ENCODE data around the gene SH2D1A. TPM values are rescaled to one million over a fixed set of nuclear protein-coding genes. Genes with fewer than 3 reads are reported as not detected.

SH2D1A gene
- total and polyA plus RNA-seq, 2 of the 13 experiments (the other 11 are each of a cell fraction or from before 2014, with no cell fraction given): not detected

- FAIRE-seq: no peak
- ChIA-PET POLR2A (no interaction called here), CTCF (ENCODE audit: low intra/inter-chr PET ratio, low total read pairs) (no interaction called here)
- no peak for DNase-seq (ENCODE audit: low spot score)
- H3K79me2 ChIP-seq (ENCODE audit: insufficient read depth, low read length): no peaks in the 10 kb centered on the region
- H2AFZ ChIP-seq (ENCODE audit: low read length): no peak overlapping the region
- 7% methylated on average over 3 of the region's 3 CpGs for WGBS (ENCODE audit: low lambda C conversion rate)
- H3K9me3 ChIP-seq (ENCODE audit: low read length): no peaks in the 10 kb centered on the region
- ATAC-seq: no peak
- H3K4me3 ChIP-seq (replicated peaks in 1 of 3; ENCODE audit: insufficient read depth in 1 of 3, low read depth in 2 of 3, low read length in 3 of 3): no peak overlapping the region
- H3K27me3 ChIP-seq (ENCODE audit: control insufficient read depth in 1 of 2, insufficient read depth in 2 of 2, low read length in 2 of 2): no peaks in the 10 kb centered on the region
- no TSS peak for BruUV-seq (replicated peaks)
- no peak for TF ChIP-seq ZNF704 (CRISPR knock-in tag; IDR thresholded peaks at IDR 0.05; ENCODE audit: borderline replicate concordance)
- TF ChIP-seq RFX5 (IDR thresholded peaks at IDR 0.05; ENCODE audit: low read depth, low read length): no peak
- no peak for TF ChIP-seq PHF5A (CRISPR knock-in tag; IDR thresholded peaks at IDR 0.05; ENCODE audit: low read depth, unreplicated experiment)
- TF ChIP-seq ZBED4 (CRISPR knock-in tag; IDR thresholded peaks at IDR 0.05; ENCODE audit: borderline replicate concordance): no peak
- no peak for TF ChIP-seq CREB3 (CRISPR knock-in tag; IDR thresholded peaks at IDR 0.05)
- no peak for TF ChIP-seq GMEB2 (CRISPR knock-in tag; IDR thresholded peaks at IDR 0.05; ENCODE audit: low read depth)
- no peak for TF ChIP-seq MEIS2 (CRISPR knock-in tag; IDR thresholded peaks at IDR 0.05)
- TF ChIP-seq ADNP (CRISPR knock-in tag; IDR thresholded peaks at IDR 0.05): no peak
- no peaks in the 10 kb centered on the region for H3K4me1 ChIP-seq (ENCODE audit: insufficient read depth, low read length)
- no peak overlapping the region for H3K4me2 ChIP-seq (ENCODE audit: low read depth, low read length)
- in situ Hi-C loops (cut with HindIII; ENCODE audit: extremely low pct_ligation_motif_present, low pct_unique_long_range_greater_than_20kb): no loop called here
- no peaks in the 10 kb centered on the region for H4K20me1 ChIP-seq (ENCODE audit: insufficient read depth, low read length)
- no peak overlapping the region for H3K9ac ChIP-seq (ENCODE audit: insufficient read depth, low read depth, low read length)
- H3K27ac ChIP-seq (ENCODE audit: extremely low read length, insufficient read depth, low read length): no peak overlapping the region
- H3K36me3 ChIP-seq (replicated peaks in 1 of 2; ENCODE audit: control insufficient read depth in 1 of 2, insufficient read depth in 2 of 2, low read length in 2 of 2): no peaks in the 10 kb centered on the region
- intact Hi-C loops (cut with micrococcal nuclease; ENCODE audit: unreplicated experiment): no loop called here
These were observed 47.3 kb downstream of the SH2D1A start for GRCh38 chrX:124393659-124394058.

All from HepG2 (cell line).